ENCODE data around the gene CCDC107.

CCDC107 gene

DNA sequence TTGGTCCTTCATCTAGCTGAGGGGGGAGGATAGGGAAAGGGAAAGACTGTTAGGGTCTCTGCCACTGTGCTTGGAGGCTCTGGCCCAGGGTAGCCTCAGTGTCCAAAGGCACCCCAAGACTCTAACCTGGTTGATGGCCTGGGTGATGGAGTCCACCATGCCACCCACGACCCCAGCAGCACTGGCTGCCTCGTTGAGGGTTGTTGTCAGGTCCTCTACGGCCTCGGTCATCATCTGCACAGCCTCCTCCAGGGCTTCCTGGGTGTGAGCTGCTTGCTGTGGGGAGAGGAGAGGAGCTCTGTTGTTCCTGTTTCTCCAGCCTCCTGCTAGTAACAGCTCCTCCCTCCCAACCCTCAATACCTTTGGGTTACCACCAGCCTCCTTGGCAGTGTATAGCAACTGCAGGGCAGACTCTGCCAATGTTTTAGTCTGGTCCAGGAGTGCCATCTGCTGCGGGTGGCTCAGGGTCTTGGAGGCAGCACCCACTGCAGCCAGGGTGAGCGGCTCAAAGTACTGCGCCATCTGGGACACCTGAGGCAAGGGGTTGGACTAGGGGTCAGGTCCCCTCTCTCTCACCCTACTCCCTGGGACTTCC, 47.8 kb downstream of the CCDC107 start:
- no peak overlapping the region for H3K4me3 ChIP-seq (ENCODE audit: low read depth, low read length)
- no peak for DNase-seq (ENCODE audit: low read depth)
- TF ChIP-seq, protein P1, sequence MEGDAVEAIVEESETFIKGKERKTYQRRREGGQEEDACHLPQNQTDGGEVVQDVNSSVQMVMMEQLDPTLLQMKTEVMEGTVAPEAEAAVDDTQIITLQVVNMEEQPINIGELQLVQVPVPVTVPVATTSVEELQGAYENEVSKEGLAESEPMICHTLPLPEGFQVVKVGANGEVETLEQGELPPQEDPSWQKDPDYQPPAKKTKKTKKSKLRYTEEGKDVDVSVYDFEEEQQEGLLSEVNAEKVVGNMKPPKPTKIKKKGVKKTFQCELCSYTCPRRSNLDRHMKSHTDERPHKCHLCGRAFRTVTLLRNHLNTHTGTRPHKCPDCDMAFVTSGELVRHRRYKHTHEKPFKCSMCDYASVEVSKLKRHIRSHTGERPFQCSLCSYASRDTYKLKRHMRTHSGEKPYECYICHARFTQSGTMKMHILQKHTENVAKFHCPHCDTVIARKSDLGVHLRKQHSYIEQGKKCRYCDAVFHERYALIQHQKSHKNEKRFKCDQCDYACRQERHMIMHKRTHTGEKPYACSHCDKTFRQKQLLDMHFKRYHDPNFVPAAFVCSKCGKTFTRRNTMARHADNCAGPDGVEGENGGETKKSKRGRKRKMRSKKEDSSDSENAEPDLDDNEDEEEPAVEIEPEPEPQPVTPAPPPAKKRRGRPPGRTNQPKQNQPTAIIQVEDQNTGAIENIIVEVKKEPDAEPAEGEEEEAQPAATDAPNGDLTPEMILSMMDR (IDR thresholded peaks at IDR 0.05; ENCODE audit: low read depth, low read length, missing control alignments), result no peak

DNA sequence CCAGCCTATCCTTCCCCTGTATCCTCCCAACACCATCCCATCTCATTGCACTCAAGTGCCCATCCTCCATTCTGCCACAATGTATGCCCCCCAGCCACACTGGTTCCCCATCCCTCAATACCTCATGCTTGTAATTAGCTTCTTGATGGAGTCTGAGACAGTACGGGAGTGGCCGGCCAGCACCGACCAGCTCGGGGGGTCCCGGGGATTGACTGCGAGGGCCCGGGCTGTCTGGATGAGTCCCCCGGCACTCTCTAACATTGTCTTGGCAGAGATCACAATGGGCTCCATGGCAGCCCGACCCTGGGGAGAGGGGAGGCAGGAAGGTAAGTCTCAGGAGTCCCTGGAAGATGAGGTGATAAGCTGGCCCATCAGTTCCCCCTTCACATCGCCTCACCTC, 48.9 kb downstream of the CCDC107 start:
- TF ChIP-seq, protein P1 (IDR thresholded peaks at IDR 0.05; ENCODE audit: low read depth, low read length, missing control alignments), result no peak
- H3K4me3 ChIP-seq (ENCODE audit: low read depth, low read length), result no peak overlapping the region
- DNase-seq (ENCODE audit: low read depth), result no peak

DNA sequence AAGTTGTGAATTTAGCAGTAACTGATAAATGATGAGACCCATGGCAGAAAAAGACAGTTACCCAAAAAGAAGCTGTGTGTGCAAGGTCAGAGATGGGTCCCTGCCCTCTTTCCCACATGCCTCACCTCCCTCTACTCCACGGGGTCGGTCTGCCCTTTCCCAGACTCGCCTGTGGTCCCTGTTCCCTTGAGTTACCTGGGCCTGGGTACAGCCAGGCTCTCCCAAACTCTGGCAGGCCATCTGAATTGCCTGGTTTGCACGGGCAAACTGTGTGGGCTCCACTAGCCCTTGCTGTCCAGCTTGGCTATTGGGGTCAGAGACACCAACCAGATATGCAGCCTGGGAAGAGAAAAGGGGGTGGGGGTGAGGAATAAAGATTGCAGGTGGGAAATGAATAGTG, 50.1 kb downstream of the CCDC107 start:
- no peak overlapping the region for H3K4me3 ChIP-seq (ENCODE audit: low read depth, low read length)
- DNase-seq (ENCODE audit: low read depth), result no peak
- TF ChIP-seq, protein P1 (IDR thresholded peaks at IDR 0.05; ENCODE audit: low read depth, low read length, missing control alignments), result no peak

DNA sequence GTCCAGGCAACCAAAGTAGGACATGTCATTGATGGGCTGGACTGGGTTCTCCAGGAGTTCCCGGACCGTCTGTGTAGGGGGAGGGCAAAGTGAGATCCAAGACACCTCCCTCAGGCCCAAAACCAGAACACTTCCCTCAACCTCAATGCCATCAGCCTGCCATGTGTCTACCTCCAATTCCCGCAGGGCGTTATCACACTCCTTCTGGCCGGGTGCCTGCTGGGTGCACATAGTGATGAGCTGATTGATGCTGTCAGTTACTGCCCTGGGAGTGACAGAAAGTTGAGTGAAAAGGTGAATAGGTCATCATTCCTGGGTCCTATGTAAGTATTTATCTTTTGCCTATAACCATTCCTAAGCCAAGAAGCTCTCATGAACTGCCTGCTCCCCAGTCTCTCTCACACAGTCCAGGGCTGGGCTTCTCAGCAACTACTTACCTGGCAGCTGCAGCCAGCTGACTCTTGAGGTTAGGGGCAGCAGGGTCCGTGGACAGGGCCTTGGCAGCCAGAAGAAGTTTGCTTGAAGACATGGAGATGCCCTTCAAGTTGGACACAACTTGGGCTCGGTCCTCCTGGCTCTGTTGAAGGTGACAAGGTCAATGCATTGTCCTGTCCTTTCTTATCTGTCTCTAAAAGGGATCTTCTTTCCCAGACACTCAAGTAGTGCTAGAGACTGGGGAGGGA, 52.9 kb downstream of the CCDC107 start:
- TF ChIP-seq, protein P1 (IDR thresholded peaks at IDR 0.05; ENCODE audit: low read depth, low read length, missing control alignments), result no peak
- DNase-seq (ENCODE audit: low read depth), result no peak
- H3K4me3 ChIP-seq (ENCODE audit: low read depth, low read length), result no peak overlapping the region
